Pancreas (tissue), 10 donors: ENCODE data around the gene SLC12A6. TPM values are rescaled to one million over a fixed set of nuclear protein-coding genes. Genes with fewer than 3 reads are reported as not detected.

Source experiments
- ATAC-seq, 4 donors: fragments of 200-7000 bp; cut with Tn5 transposase; one replicate each; pipeline versions ENCODE4 v1.8.0 to v1.9.1; 2020; ENCODE audit warnings: mild to moderate bottlenecking in 4 of 4, moderate library complexity in 4 of 4
- DNase-seq, 6 donors: peaks; one replicate each; pipeline ENCODE4 v3.0.0-alpha.2; 2020
- FAIRE-seq: peaks from 2 replicates; lab custom pipeline; 2012; peaks lifted over from hg19 to GRCh38; lab: Jason Lieb, UNC
- H3K27ac ChIP-seq, 4 donors: fragments of 200-600 bp; sonication (generic); 1 replicate in 3 of 4; 2 replicates in 1 of 4; pipeline versions ENCODE4 v1.5.0 to v1.8.0; 2020
- H3K27me3 ChIP-seq, 4 donors: fragments of 200-600 bp; one replicate each; pipeline ENCODE4 v1.8.0; 2021
- H3K36me3 ChIP-seq, 3 donors: fragments of 200-600 bp; sonication (generic) in 1 of 3; one replicate each; pipeline versions ENCODE4 v1.5.0 to v1.8.0; 2020 to 2021
- H3K4me1 ChIP-seq, 3 donors: fragments of 200-600 bp; one replicate each; pipeline ENCODE4 v1.8.0; 2021
- H3K4me3 ChIP-seq, 4 donors: fragments of 200-600 bp; sonication (generic) in 2 of 4; one replicate each; pipeline versions ENCODE4 v1.5.0 to v1.8.0; 2020 to 2021
- H3K9me3 ChIP-seq, 4 donors: fragments of 200-600 bp; one replicate each; pipeline ENCODE4 v1.8.0; 2021
- CTCF ChIP-seq, 4 donors: fragments of 200-600 bp; sonication (generic) in 3 of 4; IDR thresholded peaks; one replicate each; pipeline versions ENCODE4 v1.5.0 to v1.8.0; 2021; ENCODE audit warnings: antibody characterized with exemption in 4 of 4
- WGBS, 2 donors: extraction: QIAGEN DNeasy Blood & Tissue Kit; methylation state at CpG; one replicate each; pipeline ENCODE4 v1.1.7; 2013; 5-methylcytosine and 5-hydroxymethylcytosine counted together
- intact Hi-C, 3 donors: fragments of 100-400 bp; cut with DNase I; formaldehyde crosslinking; loops; one replicate each; pipeline versions ENCODE4 v1.11.1 to v1.14.2; 2022
- polyA plus RNA-seq, 2 donors: library from polyadenylated mRNA; stranded (reverse); fragments of 200-250 nt; gene quantifications; one replicate each; pipeline ENCODE4 v1.2.3, GENCODE V29; 2013
- total RNA-seq, 6 donors: library from RNA; stranded (reverse); fragmentation: NEBNext Ultra II Directional in 4 of 6; extraction: Animal tissue kit (Norgen Biotek cat#: 25700) in 4 of 6; gene quantifications; one replicate each; pipeline versions ENCODE4 v1.2.1 to v1.2.4, GENCODE V29; 2021 to 2023
- donor health status: healthy with polysubstance abuse.
- donor health status: DM: no; HTN: no; CAD: no; lungs with moderate emphysema.
- donor health status: DM: no; HTN: no; CAD: no.
- donor health status: control.
- donor health status: control.
- donor health status: Bipolar disorder and iron deficiency.
- donor health status: DM: yes; HTN: yes; CAD: no.
- donor health status: DM: no; HTN: no; CAD: no.
- donor health status: DM: no; HTN: no; CAD: no.
- donor health status: DM: yes; HTN: yes; CAD: no.

The SLC12A6 gene
- total and polyA plus RNA-seq, 8 donors = 2.5 to 13.1 (median 6.0) TPM

- H3K36me3 ChIP-seq = no peaks in the 10 kb centered on the region
- 92 to 94% methylated on average over 1 of the region's 1 CpG for WGBS, 2 donors
- FAIRE-seq (no peak), ATAC-seq (no peak), DNase-seq (no peak)
- H3K4me3 ChIP-seq = no peak overlapping the region
- TF ChIP-seq CTCF (IDR thresholded peaks at IDR 0.05) = no peak
- H3K9me3 ChIP-seq = no peaks in the 10 kb centered on the region
- no peak overlapping the region for H3K27ac ChIP-seq
- H3K27me3 ChIP-seq = no peaks in the 10 kb centered on the region
- H3K4me1 ChIP-seq = no peaks in the 10 kb centered on the region
- intact Hi-C loops = no loop called here
Measured at GRCh38 chr15:34324933-34325332, 12.6 kb downstream of the SLC12A6 start.

- WGBS, 2 donors = 97% methylated on average over 10 of the region's 10 CpGs
- Histone ChIP-seq H3K27me3 (no peaks in the 10 kb centered on the region), H3K27ac (no peak overlapping the region), H3K4me3 (no peak overlapping the region), H3K9me3 (no peaks in the 10 kb centered on the region), H3K36me3 (no peaks in the 10 kb centered on the region), H3K4me1 (peaks cover 0 to under 1% (median 0%) of the 10 kb centered on the region in 3 donors)
- DNase-seq = no peak
- no peak for TF ChIP-seq CTCF (IDR thresholded peaks at IDR 0.05)
- FAIRE-seq = no peak
- no peak for ATAC-seq
- intact Hi-C loops = no loop called here
Measured at GRCh38 chr15:34323217-34323616, 14.4 kb downstream of the SLC12A6 start.

GRCh38 chr15:34318277-34319079, 19.1 kb downstream of the SLC12A6 start:
- no peak for FAIRE-seq
- peak overlapping the region in 3 of 4 donors; percentile 40 to 65 (median 62) for H3K27ac ChIP-seq

GRCh38 chr15:34314491-34315490, 22.8 kb downstream of the SLC12A6 start:
- ATAC-seq (no peak), FAIRE-seq (no peak), DNase-seq (no peak)
- no peaks in the 10 kb centered on the region for H3K27me3 ChIP-seq
- H3K4me1 ChIP-seq = peaks cover 8 to 10% (median 9%) of the 10 kb centered on the region in 3 donors
- intact Hi-C loops = no loop called here
- no peak overlapping the region for H3K27ac ChIP-seq
- no peaks in the 10 kb centered on the region for H3K9me3 ChIP-seq
- no peaks in the 10 kb centered on the region for H3K36me3 ChIP-seq
- no peak overlapping the region for H3K4me3 ChIP-seq
- WGBS, 2 donors = 80 to 82% methylated on average over 3 of the region's 3 CpGs
- no peak for TF ChIP-seq CTCF (IDR thresholded peaks at IDR 0.05)

More at GRCh38 chr15:34318277-34319079, 19.1 kb downstream of the SLC12A6 start:
- 1% methylated on average over 10 of the region's 10 CpGs for WGBS, 2 donors
- peaks cover 8 to 10% (median 9%) of the 10 kb centered on the region in 3 donors for H3K4me1 ChIP-seq
- H3K27me3 ChIP-seq = no peaks in the 10 kb centered on the region
- H3K4me3 ChIP-seq = peak overlapping the region in 3 of 4 donors; percentile 22 to 44 (median 40)
- no peak for TF ChIP-seq CTCF (IDR thresholded peaks at IDR 0.05)
- no peaks in the 10 kb centered on the region for H3K36me3 ChIP-seq
- no peaks in the 10 kb centered on the region for H3K9me3 ChIP-seq
- ATAC-seq (peak; percentile 96 to 99 (median 98)), DNase-seq (peak in 4 of 6 donors; percentile 41 to 68 (median 45))
- intact Hi-C loops = no loop called here
